Kidney epithelial cell (primary cell): ENCODE data around the gene DCAF5. TPM values are rescaled to one million over a fixed set of nuclear protein-coding genes. Genes with fewer than 3 reads are reported as not detected.

ENCODE experiments used
- DNase-seq: peaks from one replicate; pipeline ENCODE4 v3.0.0-alpha.2; 2010; ENCODE audit warnings: low read depth
- H3K27me3 ChIP-seq: 2 replicates; pipeline ENCODE4 v1.6.0; 2011; ENCODE audit warnings: low read length; ENCODE audit not compliant: control insufficient read depth, insufficient read depth
- H3K36me3 ChIP-seq: 2 replicates; pipeline ENCODE4 v1.5.1; 2011; ENCODE audit warnings: low read length; ENCODE audit not compliant: control insufficient read depth, insufficient read depth
- H3K4me3 ChIP-seq: 2 replicates; pipeline ENCODE4 v1.5.1; 2011; ENCODE audit warnings: low read depth, mild to moderate bottlenecking, control low read depth, low read length
- CTCF ChIP-seq: IDR thresholded peaks from 2 replicates; pipeline ENCODE4 v1.5.1; 2011; ENCODE audit warnings: mild to moderate bottlenecking, moderate library complexity, low read length, control low read depth, inconsistent platforms; ENCODE audit not compliant: insufficient read depth, poor library complexity, severe bottlenecking
- total RNA-seq: library from RNA; depleted of rRNA; stranded (reverse); fragments of >200 nt; gene quantifications from 2 replicates; pipeline ENCODE4 v1.2.3, GENCODE V29; 2015

DCAF5 gene
- total RNA-seq, 1 donor from 2014 or later: 23.6 TPM

- no peak overlapping the region for H3K4me3 ChIP-seq
- no peak for DNase-seq
- H3K27me3 ChIP-seq: no peaks in the 10 kb centered on the region
- TF ChIP-seq CTCF: no peak
- peaks cover 1% of the 10 kb centered on the region for H3K36me3 ChIP-seq
These were observed 59.1 kb downstream of the DCAF5 start for GRCh38 chr14:69093631-69094421.

GRCh38 chr14:69092840-69093422 lies 60.0 kb downstream of the DCAF5 start:
- no peak for DNase-seq
- no peak for TF ChIP-seq CTCF
- Histone ChIP-seq H3K4me3 (no peak overlapping the region), H3K36me3 (peaks cover under 1% of the 10 kb centered on the region), H3K27me3 (no peaks in the 10 kb centered on the region)

- H3K36me3 ChIP-seq: peaks cover 1% of the 10 kb centered on the region
- DNase-seq: no peak
- no peak for TF ChIP-seq CTCF
- no peak overlapping the region for H3K4me3 ChIP-seq
- no peaks in the 10 kb centered on the region for H3K27me3 ChIP-seq
These were observed 61.2 kb downstream of the DCAF5 start for GRCh38 chr14:69091695-69092094.

- no peak overlapping the region for H3K4me3 ChIP-seq
- peaks cover 1% of the 10 kb centered on the region for H3K36me3 ChIP-seq
- TF ChIP-seq CTCF: no peak
- no peak for DNase-seq
- H3K27me3 ChIP-seq: no peaks in the 10 kb centered on the region
These were observed 61.9 kb downstream of the DCAF5 start for GRCh38 chr14:69091006-69091405.

GRCh38 chr14:69090187-69090789 lies 62.6 kb downstream of the DCAF5 start:
- peak; percentile 81 for TF ChIP-seq CTCF
- DNase-seq: no peak
- Histone ChIP-seq H3K27me3 (no peaks in the 10 kb centered on the region), H3K36me3 (peaks cover 1% of the 10 kb centered on the region), H3K4me3 (no peak overlapping the region)
